Embryonic facial prominence (tissue), 1 donor: Measurements from ENCODE around the gene P2RX7.
"Not testable (repeated sequence)": the region's sequence is repeated elsewhere in the genome, so short reads cannot be mapped to it uniquely, and the experiment has no call there.

Source experiments
- DNase-seq: peaks from one replicate; pipeline ENCODE4 v3.0.0-alpha.2; 2016; ENCODE audit errors: extremely low spot score

P2RX7 gene

GRCh38 chr12:121135320-121135719 is 2.6 kb downstream of the P2RX7 start:
- DNase-seq: no peak

GRCh38 chr12:121137512-121137911 is 4.8 kb downstream of the P2RX7 start:
- no peak for DNase-seq

GRCh38 chr12:121138284-121138683 is 5.6 kb downstream of the P2RX7 start:
- DNase-seq: no peak

- no peak for DNase-seq
Observed at GRCh38 chr12:121139286-121139685, 6.6 kb downstream of the P2RX7 start.

- DNase-seq: no peak
Observed at GRCh38 chr12:121142171-121142950, 9.7 kb downstream of the P2RX7 start.

GRCh38 chr12:121144416-121144914 is 11.8 kb downstream of the P2RX7 start:
- DNase-seq: no peak

GRCh38 chr12:121145221-121145620 is 12.5 kb downstream of the P2RX7 start:
- DNase-seq: no peak

- not testable (repeated sequence) for DNase-seq
Observed at GRCh38 chr12:121149289-121149688, 16.6 kb downstream of the P2RX7 start.

- no peak for DNase-seq
Observed at GRCh38 chr12:121154793-121155375, 22.2 kb downstream of the P2RX7 start.

- no peak for DNase-seq
Observed at GRCh38 chr12:121156365-121156764, 23.7 kb downstream of the P2RX7 start.

- no peak for DNase-seq
Observed at GRCh38 chr12:121158085-121158484, 25.4 kb downstream of the P2RX7 start.

- DNase-seq: not testable (repeated sequence)
Observed at GRCh38 chr12:121158728-121159351, 26.2 kb downstream of the P2RX7 start.

- no peak for DNase-seq
Observed at GRCh38 chr12:121159467-121160307, 27.0 kb downstream of the P2RX7 start.

- DNase-seq: no peak
Observed at GRCh38 chr12:121162384-121162783, 29.7 kb downstream of the P2RX7 start.

GRCh38 chr12:121162985-121163384 is 30.3 kb downstream of the P2RX7 start:
- DNase-seq: no peak

GRCh38 chr12:121164839-121165238 is 32.2 kb downstream of the P2RX7 start:
- DNase-seq: not testable (repeated sequence)

GRCh38 chr12:121165316-121165715 is 32.6 kb downstream of the P2RX7 start:
- DNase-seq: no peak

- DNase-seq: no peak
Observed at GRCh38 chr12:121166356-121166755, 33.7 kb downstream of the P2RX7 start.

- DNase-seq: no peak
Observed at GRCh38 chr12:121167232-121167820, 34.6 kb downstream of the P2RX7 start.

- DNase-seq: no peak
Observed at GRCh38 chr12:121167951-121168350, 35.3 kb downstream of the P2RX7 start.

- no peak for DNase-seq
Observed at GRCh38 chr12:121170151-121170550, 37.5 kb downstream of the P2RX7 start.
